OCI-LY3 (cell line): ENCODE measurements around the gene TMEM39B.

ENCODE experiments used
- CTCF ChIP-seq: fragments of 200-600, 300-600 bp; sonication (generic); IDR thresholded peaks from 2 replicates; pipeline ENCODE4 v1.5.1; 2014; ENCODE audit warnings: antibody characterized with exemption, low read length, low read depth
- EZH2phosphoT487 ChIP-seq: fragments of 200-600 bp; shearing (Covaris generic); IDR thresholded peaks from 2 replicates; pipeline ENCODE4 v1.6.1; 2018; ENCODE audit warnings: antibody characterized with exemption, mixed run types, low read depth

GRCh38 chr1:32105338-32105737, 32.6 kb downstream of the TMEM39B start:
- TF ChIP-seq EZH2phosphoT487 = no peak
- TF ChIP-seq CTCF = no peak
